ENCODE data around the gene PCLO. TPM values are rescaled to one million over a fixed set of nuclear protein-coding genes. Genes with fewer than 3 reads are reported as not detected.
"Not testable (repeated sequence)": the region's sequence is repeated elsewhere in the genome, so short reads cannot be mapped to it uniquely, and the experiment has no call there.

PCLO gene
- total and polyA plus RNA-seq, 2 of the 8 experiments (the other 6 are each of a cell fraction or from before 2014, with no cell fraction given): 1.5 to 3.2 TPM

DNA sequence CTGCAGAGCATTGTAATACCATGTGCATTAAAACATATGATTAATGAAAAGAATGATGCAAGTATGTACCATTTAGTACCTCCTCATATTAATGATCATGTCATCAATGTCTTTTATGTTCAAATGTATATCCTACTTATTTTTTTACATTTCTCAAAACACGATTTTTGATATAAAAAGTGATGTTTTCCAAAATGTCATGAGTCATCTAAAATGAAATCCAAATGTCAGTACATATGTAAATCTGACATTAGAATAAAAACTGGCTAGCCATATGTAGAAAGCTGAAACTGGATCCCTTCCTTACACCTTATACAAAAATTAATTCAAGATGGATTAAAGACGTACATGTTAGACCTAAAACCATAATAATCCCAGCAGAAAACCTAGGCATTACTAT, 261.6 kb downstream of the PCLO start:
- H3K36me3 ChIP-seq (ENCODE audit: control insufficient read depth in 2 of 4, insufficient read depth in 4 of 4, low read length in 3 of 4); FAIRE-seq; H3K18ac ChIP-seq (ENCODE audit: extremely low read depth, low read length); DNase-seq (ENCODE audit: low read depth in 1 of 2, low spot score in 2 of 2); H3K27me3 ChIP-seq (replicated peaks in 1 of 4; ENCODE audit: control insufficient read depth in 3 of 4, extremely low read depth in 1 of 4, insufficient read depth in 3 of 4, low read length in 3 of 4); H4K8ac ChIP-seq (ENCODE audit: extremely low read depth, insufficient read depth, low read length); H3K56ac ChIP-seq (replicated peaks; ENCODE audit: insufficient read length, low read depth, low read length); H2BK20ac ChIP-seq (ENCODE audit: low read length); H2BK12ac ChIP-seq (ENCODE audit: low read depth, low read length); H4K20me1 ChIP-seq (replicated peaks in 1 of 2; ENCODE audit: control insufficient read depth in 1 of 2, insufficient read depth in 2 of 2, low read length in 2 of 2); H3K4me1 ChIP-seq (replicated peaks in 1 of 4; ENCODE audit: control insufficient read depth in 3 of 4, insufficient read depth in 4 of 4, low read length in 3 of 4); H3K9me3 ChIP-seq (ENCODE audit: insufficient read depth in 2 of 2, low read depth in 1 of 2, low read length in 1 of 2); H2BK15ac ChIP-seq (ENCODE audit: low read length); H3K23me2 ChIP-seq (ENCODE audit: low read depth, low read length); H3K79me1 ChIP-seq (ENCODE audit: low read depth, low read length); H3K14ac ChIP-seq (ENCODE audit: insufficient read length); H3K4me3 ChIP-seq (ENCODE audit: extremely low read depth in 1 of 4, insufficient read depth in 2 of 4, low read depth in 3 of 4, low read length in 4 of 4); H3K27ac ChIP-seq (ENCODE audit: low read depth, low read length); H4K91ac ChIP-seq (replicated peaks; ENCODE audit: insufficient read length, low read length); H3K4me2 ChIP-seq (ENCODE audit: insufficient read depth in 1 of 2, low read depth in 2 of 2, low read length in 2 of 2); H4K5ac ChIP-seq (ENCODE audit: insufficient read length, low read depth, low read length); H3K79me2 ChIP-seq (ENCODE audit: control insufficient read depth in 1 of 2, insufficient read depth in 2 of 2, low read length in 2 of 2); H2BK5ac ChIP-seq (ENCODE audit: low read depth, low read length); H3K4ac ChIP-seq (replicated peaks; ENCODE audit: insufficient read length, low read depth, low read length); H2AFZ ChIP-seq (ENCODE audit: low read length); H3K9ac ChIP-seq (replicated peaks in 1 of 4; ENCODE audit: extremely low read depth in 1 of 4, low read depth in 3 of 4, low read length in 3 of 4); H2AK5ac ChIP-seq (ENCODE audit: low read depth, low read length); H2BK120ac ChIP-seq (replicated peaks; ENCODE audit: low read depth, low read length); CTCF ChIA-PET (ENCODE audit: partially characterized antibody); H3K23ac ChIP-seq (ENCODE audit: insufficient read length); POLR2A ChIA-PET (ENCODE audit: partially characterized antibody): not testable (repeated sequence)
- 84% methylated on average over 2 of the region's 2 CpGs; no CpG with 5 or more reads in 1 of the 2 experiments for WGBS, 2 experiments (ENCODE audit: extremely low coverage in 1 of 2, insufficient coverage in 1 of 2, insufficient read length in 1 of 2, insufficient replicate concordance in 2 of 2, low coverage in 1 of 2, low lambda C conversion rate in 2 of 2, missing lambda C conversion rate in 1 of 2)
